ENCODE results near the gene AGAP9.
"Not testable (repeated sequence)": the region's sequence is repeated elsewhere in the genome, so short reads cannot be mapped to it uniquely, and the experiment has no call there.

The AGAP9 gene

GRCh38 chr10:47523475-47523874 lies at the start of gene AGAP9:
Gene AGAP9 (minus strand): TSS chr10:47523638. CDS start chr10:47523526, 112 bp downstream.
- DNase-seq = not testable (repeated sequence)

GRCh38 chr10:47571138-47571912 lies 47.9 kb upstream of the AGAP9 start:
- not testable (repeated sequence) for DNase-seq

- not testable (repeated sequence) for DNase-seq
Observed at GRCh38 chr10:47566757-47567156, 43.3 kb upstream of the AGAP9 start.

- DNase-seq = not testable (repeated sequence)
Observed at GRCh38 chr10:47566108-47566699, 42.8 kb upstream of the AGAP9 start.

- DNase-seq = not testable (repeated sequence)
Observed at GRCh38 chr10:47565517-47565920, 42.1 kb upstream of the AGAP9 start.

- DNase-seq = not testable (repeated sequence)
Observed at GRCh38 chr10:47564953-47565352, 41.5 kb upstream of the AGAP9 start.

GRCh38 chr10:47564318-47564717 lies 40.9 kb upstream of the AGAP9 start:
- DNase-seq = not testable (repeated sequence)

GRCh38 chr10:47560452-47560851 lies 37.0 kb upstream of the AGAP9 start:
- DNase-seq = not testable (repeated sequence)

DNA sequence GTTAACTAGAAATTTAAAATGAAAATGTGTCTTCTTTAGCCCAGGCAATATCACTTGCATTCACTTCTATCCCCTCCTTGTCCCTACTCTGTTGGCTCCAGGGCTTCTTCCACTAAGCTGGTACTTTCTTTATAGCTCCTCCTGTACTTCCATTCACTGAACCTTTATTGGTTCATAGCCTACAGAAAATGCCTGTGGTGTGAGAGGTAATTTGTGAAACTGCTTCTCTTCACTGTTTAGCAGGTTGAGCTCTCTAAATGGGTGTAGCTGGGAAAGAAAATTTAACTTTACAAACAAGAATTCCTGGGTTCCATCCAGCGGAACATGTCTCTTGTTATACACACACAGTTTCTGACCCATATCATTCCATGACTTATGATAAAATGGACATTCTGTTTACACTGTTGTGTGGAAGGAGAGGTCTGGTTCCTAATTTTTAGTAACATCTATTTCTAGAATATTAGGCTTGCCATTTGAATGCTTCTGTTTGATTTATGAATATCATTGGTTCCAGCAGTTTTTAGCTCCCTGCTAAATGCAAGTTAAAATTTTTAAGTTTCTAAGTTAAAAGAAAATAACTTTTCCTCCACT lies 36.4 kb upstream of the AGAP9 start:
- not testable (repeated sequence) for DNase-seq

- DNase-seq = not testable (repeated sequence)
Observed at GRCh38 chr10:47558109-47558508, 34.7 kb upstream of the AGAP9 start.

- not testable (repeated sequence) for DNase-seq
Observed at GRCh38 chr10:47557616-47558015, 34.2 kb upstream of the AGAP9 start.

DNA sequence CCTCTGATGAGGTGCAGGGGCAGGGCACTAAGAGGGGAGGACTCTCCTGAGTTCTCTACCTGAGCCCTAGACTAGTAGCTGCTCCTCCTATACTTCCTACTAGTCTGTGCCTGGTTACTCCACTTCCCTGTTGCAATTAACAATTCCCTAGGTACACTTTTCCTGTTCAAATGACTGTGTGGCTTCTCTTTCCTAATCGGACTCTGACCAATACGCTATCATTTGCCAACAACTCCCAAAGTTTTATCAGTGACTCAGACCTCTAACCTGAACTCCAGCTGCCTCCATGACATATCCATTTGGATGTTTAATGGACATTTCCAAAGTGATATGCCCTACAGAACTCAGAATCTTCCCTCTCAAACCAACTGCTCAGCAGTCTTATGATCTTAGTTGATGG lies 31.9 kb upstream of the AGAP9 start:
- not testable (repeated sequence) for DNase-seq

GRCh38 chr10:47554552-47554951 lies 31.1 kb upstream of the AGAP9 start:
- DNase-seq = not testable (repeated sequence)

- peak in 2 of 6 experiments; percentile 1 to 43 for DNase-seq
Observed at GRCh38 chr10:47553860-47554247, 30.4 kb upstream of the AGAP9 start.

DNA sequence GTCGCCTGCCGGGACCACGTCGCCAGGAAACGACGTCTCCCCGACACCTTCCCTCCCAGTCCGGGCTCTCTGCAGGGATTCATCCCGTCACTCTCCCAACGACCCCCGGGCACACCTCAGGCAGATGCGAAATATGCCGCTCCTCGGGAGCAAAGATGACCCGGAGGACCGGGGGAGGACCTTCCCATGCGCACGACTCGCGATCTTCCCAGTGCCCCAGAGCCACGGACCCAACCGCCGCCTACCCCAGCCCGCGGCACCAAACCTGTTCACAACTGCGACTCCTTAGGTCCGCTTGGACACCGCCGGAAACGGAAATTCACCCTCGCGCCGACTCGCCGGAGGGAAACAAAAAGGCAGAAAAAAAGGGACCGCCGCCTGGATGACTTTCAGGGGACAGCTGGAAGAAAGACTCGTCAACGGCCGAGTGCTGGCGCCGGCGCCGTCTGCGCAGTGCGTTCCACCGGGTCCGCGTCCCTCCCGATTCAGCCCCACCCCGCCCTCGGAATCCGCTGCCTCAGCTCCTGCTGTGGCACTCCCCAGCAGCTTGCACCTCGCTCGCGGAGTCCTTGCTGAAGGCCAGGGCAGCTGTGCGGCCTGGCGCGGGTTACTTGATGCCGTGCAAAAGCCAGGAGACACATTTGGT lies 29.9 kb upstream of the AGAP9 start:
- DNase-seq = peak; percentile 35 to 73 (median 55)

- peak in 5 of 6 experiments; percentile 2 to 56 (median 25) for DNase-seq
Observed at GRCh38 chr10:47552719-47553118, 29.3 kb upstream of the AGAP9 start.

DNA sequence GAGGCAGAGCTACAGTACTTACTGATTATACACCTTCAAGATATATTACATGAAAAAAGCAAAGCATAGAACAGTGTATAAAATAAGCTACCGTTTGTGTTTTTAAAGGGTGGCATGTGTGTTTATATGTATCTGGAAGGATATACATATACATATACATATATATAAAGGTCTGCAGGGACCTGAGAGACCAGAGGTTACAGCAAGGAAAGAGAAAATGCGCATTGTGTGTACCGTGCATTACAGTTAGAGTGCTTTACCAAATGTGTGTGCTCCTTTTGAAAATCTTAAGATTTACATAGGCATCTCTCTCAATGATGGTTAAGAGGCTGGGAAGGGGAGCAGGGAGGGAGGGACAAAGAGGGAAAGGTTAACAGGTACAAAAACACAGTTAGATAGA lies 23.8 kb upstream of the AGAP9 start:
- DNase-seq = not testable (repeated sequence)

DNA sequence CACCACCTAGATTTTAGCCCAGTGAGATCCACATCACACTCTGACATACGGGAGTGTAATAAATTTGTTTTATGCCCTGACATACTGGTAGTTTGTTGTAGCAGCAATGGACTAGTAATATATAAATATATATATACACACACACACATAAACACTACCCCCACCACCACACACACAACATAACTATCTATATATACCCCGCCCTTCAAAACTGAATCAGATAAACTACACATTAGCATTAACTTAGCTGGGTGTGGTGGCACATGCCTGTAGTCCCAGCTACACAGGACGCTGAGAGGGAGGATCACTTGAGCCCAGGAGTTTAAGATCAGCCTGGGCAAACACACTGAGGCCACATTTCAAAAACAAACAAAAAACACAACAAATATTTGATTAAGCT lies 13.0 kb upstream of the AGAP9 start:
- not testable (repeated sequence) for DNase-seq

DNA sequence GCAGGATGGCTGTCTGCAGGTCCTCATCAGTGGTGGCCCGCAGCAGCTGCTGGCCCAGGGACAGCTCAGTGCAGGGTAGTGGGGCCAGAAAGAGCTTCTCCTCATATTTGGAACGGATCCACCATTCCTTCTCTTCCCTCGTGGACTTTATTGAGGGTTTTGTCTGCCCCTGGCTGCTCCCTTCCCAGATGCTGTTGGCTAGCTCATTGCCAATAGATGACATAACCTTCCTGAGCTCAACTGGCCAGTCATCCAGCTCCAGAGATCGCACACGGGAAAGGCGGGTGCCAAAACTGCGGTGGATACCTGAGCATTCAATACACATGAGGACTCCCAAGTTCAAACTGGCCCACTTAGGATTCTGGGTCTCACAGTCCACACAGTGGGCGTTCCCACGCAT lies 21.1 kb downstream of the AGAP9 start:
- DNase-seq = not testable (repeated sequence)

- not testable (repeated sequence) for DNase-seq
Observed at GRCh38 chr10:47494226-47494625, 29.2 kb downstream of the AGAP9 start.

DNA sequence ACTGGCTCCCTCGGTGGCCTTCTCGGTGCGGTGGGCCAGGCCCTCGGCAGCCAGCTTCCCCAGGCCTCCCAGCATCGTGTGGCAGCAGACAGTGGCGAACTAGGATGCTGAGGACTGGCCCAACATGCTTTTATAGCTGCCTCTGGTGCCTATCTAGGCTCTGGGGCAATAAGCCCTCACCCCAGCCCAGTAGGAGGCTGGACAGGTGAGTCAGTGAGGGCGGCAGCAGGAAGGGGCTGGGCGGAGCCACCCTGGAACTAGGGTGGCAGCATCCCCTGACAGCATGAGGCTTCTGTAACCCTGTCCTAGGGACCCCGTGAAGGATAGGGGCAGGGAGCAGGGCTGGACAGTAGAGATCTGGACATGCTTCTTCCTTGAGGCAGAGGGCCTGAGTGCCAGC lies 31.8 kb downstream of the AGAP9 start, which contains the start of gene FAM25G:
Gene FAM25G, minus strand, starts transcription at position 101 of the 400 bp plus-strand sequence. Its CDS starts 26 bp downstream, at position 75.
- DNase-seq = not testable (repeated sequence)

GRCh38 chr10:47489630-47490029 lies 33.8 kb downstream of the AGAP9 start:
- not testable (repeated sequence) for DNase-seq

DNA sequence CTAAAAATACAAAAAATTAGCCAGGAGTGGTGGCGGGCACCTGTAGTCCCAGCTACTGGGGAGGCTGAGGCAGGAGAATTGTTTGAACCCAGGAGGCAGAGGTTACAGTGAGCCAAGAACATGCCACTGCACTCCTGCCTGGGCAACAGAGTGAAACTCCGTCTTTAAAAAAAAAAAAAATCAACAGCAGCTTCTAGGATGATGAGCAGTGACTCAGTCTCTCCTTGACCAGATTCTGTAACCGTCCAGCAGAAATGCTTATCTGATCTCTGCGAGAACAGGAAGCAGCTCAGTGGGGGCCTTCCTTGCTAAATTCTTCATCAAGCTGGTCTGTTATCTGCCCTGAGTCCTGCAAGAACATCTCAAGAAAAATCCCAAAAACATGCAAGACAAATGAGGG lies 37.5 kb downstream of the AGAP9 start:
- DNase-seq = not testable (repeated sequence)

Data from stimulated activated naive CD4-positive, alpha-beta T cell (primary cell).